Stomach (tissue), 4 donors: ENCODE data around the gene CDC37L1.

Experiments
- POLR2AphosphoS5 ChIP-seq, 3 donors: sonication (generic); formaldehyde crosslinking; IDR thresholded peaks; one replicate each; pipeline ENCODE4 v1.6.1; 2016; ENCODE audit warnings: antibody characterized with exemption in 3 of 3
- TF ChIP-seq, protein P1 (sequence below), 7 experiments: fragments of 450-650 bp in 4 of 7; fragments of 200-600 bp in 3 of 7; sonication (generic) in 3 of 7; IDR thresholded peaks; one replicate each; pipeline ENCODE4 v1.5.1; 2016 to 2019; ENCODE audit warnings: antibody characterized with exemption in 7 of 7, control low read depth in 2 of 7, mild to moderate bottlenecking in 1 of 7

DNA sequence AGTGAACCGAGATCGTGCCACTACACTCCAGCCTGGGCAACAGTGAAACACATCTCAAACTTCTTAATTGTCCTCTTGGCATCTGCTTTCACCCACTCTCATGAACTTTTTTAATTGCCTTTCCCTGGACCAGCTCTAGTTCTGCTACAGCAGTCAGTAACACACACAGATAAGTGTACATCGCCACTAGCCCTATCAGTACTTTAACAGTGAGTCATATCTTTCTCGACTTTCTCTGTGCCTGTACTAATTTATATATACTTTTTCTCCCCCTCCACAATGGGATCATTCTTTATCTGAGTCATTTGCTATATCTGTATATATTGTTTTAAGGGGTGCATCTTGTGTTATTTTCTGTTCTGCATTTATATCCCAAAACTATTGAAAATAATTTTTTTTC lies 6.7 kb downstream of the CDC37L1 start:
- TF ChIP-seq, protein P1, sequence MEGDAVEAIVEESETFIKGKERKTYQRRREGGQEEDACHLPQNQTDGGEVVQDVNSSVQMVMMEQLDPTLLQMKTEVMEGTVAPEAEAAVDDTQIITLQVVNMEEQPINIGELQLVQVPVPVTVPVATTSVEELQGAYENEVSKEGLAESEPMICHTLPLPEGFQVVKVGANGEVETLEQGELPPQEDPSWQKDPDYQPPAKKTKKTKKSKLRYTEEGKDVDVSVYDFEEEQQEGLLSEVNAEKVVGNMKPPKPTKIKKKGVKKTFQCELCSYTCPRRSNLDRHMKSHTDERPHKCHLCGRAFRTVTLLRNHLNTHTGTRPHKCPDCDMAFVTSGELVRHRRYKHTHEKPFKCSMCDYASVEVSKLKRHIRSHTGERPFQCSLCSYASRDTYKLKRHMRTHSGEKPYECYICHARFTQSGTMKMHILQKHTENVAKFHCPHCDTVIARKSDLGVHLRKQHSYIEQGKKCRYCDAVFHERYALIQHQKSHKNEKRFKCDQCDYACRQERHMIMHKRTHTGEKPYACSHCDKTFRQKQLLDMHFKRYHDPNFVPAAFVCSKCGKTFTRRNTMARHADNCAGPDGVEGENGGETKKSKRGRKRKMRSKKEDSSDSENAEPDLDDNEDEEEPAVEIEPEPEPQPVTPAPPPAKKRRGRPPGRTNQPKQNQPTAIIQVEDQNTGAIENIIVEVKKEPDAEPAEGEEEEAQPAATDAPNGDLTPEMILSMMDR (IDR thresholded peaks at IDR 0.05), result no peak
- TF ChIP-seq POLR2AphosphoS5 (IDR thresholded peaks at IDR 0.05), result no peak
